GM12865 (cell line): ENCODE data around the gene P2RX2.

Experiments used
- DNase-seq: peaks from one replicate; pipeline ENCODE4 v3.0.0; 2010; ENCODE audit warnings: low read depth
- H3K4me3 ChIP-seq: 2 replicates; pipeline ENCODE4 v1.5.1; 2011; ENCODE audit warnings: mild to moderate bottlenecking, low read depth, low read length, control low read depth
- CTCF ChIP-seq: IDR thresholded peaks from 2 replicates; pipeline ENCODE4 v1.5.1; 2011; ENCODE audit warnings: low read length, control low read depth, low read depth, inconsistent platforms; ENCODE audit not compliant: insufficient read depth; ENCODE audit errors: missing control alignments

Gene P2RX2

GRCh38 chr12:132614861-132615578 is 3.6 kb upstream of the P2RX2 start:
- no peak overlapping the region for H3K4me3 ChIP-seq
- peak; percentile 80 for TF ChIP-seq CTCF
- peak; percentile 84 for DNase-seq

GRCh38 chr12:132615579-132616038 is 3.0 kb upstream of the P2RX2 start:
- H3K4me3 ChIP-seq: no peak overlapping the region
- TF ChIP-seq CTCF: no peak

GRCh38 chr12:132617135-132617701 is 1.4 kb upstream of the P2RX2 start:
- no peak for TF ChIP-seq CTCF
- H3K4me3 ChIP-seq: no peak overlapping the region
- DNase-seq: no peak

More at GRCh38 chr12:132615579-132616038, 3.0 kb upstream of the P2RX2 start:
- no peak for DNase-seq

- H3K4me3 ChIP-seq: no peak overlapping the region
- no peak for TF ChIP-seq CTCF
- DNase-seq: no peak
Observed at GRCh38 chr12:132617822-132618682, 524 bp upstream of the P2RX2 start.

GRCh38 chr12:132619071-132619385 is 452 bp downstream of the P2RX2 start:
- no peak overlapping the region for H3K4me3 ChIP-seq
- no peak for TF ChIP-seq CTCF
- DNase-seq: no peak

GRCh38 chr12:132619386-132620112 is 973 bp downstream of the P2RX2 start:
- no peak for DNase-seq
- no peak overlapping the region for H3K4me3 ChIP-seq
- TF ChIP-seq CTCF: no peak
